ENCODE data around the gene IFT80.

- TF ChIP-seq CTCF (IDR thresholded peaks at IDR 0.05) (no peak), POLR2A (IDR thresholded peaks at IDR 0.05) (no peak), POLR2AphosphoS5 (IDR thresholded peaks at IDR 0.05) (no peak)
Measured at GRCh38 chr3:160381470-160381869, 17.6 kb downstream of the IFT80 start.
